Mammary epithelial cell (primary cell): Measurements from ENCODE around the gene GLRA3.

Experiments used
- EZH2 ChIP-seq: IDR thresholded peaks from 2 replicates; pipeline ENCODE4 v1.6.1; 2012; ENCODE audit warnings: low read length, inconsistent platforms, borderline replicate concordance
- TF ChIP-seq, protein P1 (sequence below), 2 donors: IDR thresholded peaks in 1 of 2; conservative IDR thresholded peaks in 1 of 2; 2 replicates each; pipeline ENCODE4 v1.5.1; 2011 to 2012; ENCODE audit warnings: inconsistent platforms in 2 of 2, low read length in 2 of 2, mild to moderate bottlenecking in 2 of 2, control low read depth in 1 of 2, low read depth in 1 of 2; ENCODE audit not compliant: insufficient read depth in 1 of 2; ENCODE audit errors: extremely low read depth in 1 of 2

GRCh38 chr4:174673865-174674264 is 155.2 kb downstream of the GLRA3 start:
- TF ChIP-seq, protein P1, sequence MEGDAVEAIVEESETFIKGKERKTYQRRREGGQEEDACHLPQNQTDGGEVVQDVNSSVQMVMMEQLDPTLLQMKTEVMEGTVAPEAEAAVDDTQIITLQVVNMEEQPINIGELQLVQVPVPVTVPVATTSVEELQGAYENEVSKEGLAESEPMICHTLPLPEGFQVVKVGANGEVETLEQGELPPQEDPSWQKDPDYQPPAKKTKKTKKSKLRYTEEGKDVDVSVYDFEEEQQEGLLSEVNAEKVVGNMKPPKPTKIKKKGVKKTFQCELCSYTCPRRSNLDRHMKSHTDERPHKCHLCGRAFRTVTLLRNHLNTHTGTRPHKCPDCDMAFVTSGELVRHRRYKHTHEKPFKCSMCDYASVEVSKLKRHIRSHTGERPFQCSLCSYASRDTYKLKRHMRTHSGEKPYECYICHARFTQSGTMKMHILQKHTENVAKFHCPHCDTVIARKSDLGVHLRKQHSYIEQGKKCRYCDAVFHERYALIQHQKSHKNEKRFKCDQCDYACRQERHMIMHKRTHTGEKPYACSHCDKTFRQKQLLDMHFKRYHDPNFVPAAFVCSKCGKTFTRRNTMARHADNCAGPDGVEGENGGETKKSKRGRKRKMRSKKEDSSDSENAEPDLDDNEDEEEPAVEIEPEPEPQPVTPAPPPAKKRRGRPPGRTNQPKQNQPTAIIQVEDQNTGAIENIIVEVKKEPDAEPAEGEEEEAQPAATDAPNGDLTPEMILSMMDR (conservative IDR thresholded peaks at IDR 0.05 in 1 of 2, IDR thresholded peaks at IDR 0.05 in 1 of 2; ENCODE audit: extremely low read depth in 1 of 2, insufficient read depth in 1 of 2, low read depth in 1 of 2, low read length in 2 of 2) = no peak
- no peak for TF ChIP-seq EZH2
